Measurements from ENCODE around the gene FAM76A. TPM values are rescaled to one million over a fixed set of nuclear protein-coding genes. Genes with fewer than 3 reads are reported as not detected.

Gene FAM76A
- total RNA-seq, 1 experiment from 2014 or later = 10.7 TPM

GRCh38 chr1:27682351-27682944, 43.3 kb upstream of the FAM76A start:
- DNase-seq = no peak
- TF ChIP-seq CTCF (IDR thresholded peaks at IDR 0.05; ENCODE audit: unreplicated experiment) = no peak
- H3K9me3 Mint-ChIP-seq (ENCODE audit: low read depth, unreplicated experiment) = peaks cover 6% of the 10 kb centered on the region
- peaks cover 9% of the 10 kb centered on the region for H3K36me3 Mint-ChIP-seq (ENCODE audit: insufficient read depth, unreplicated experiment)
- intact Hi-C loops (cut with micrococcal nuclease; ENCODE audit: unreplicated experiment) = no loop called here
- CTCF ChIA-PET = interaction anchor here (1.0 kb wide), 1 partner anchor 37 kb away, joined by 3 read pairs; no protein-coding TSS in a partner anchor
- no peaks in the 10 kb centered on the region for H3K27me3 Mint-ChIP-seq (ENCODE audit: unreplicated experiment)
- H3K4me1 Mint-ChIP-seq (ENCODE audit: low read depth, unreplicated experiment) = peaks cover 43% of the 10 kb centered on the region
- peak overlapping the region; percentile 97 for H3K27ac Mint-ChIP-seq (ENCODE audit: unreplicated experiment)
- no TSS peak for BruUV-seq (replicated peaks)
- H3K4me3 Mint-ChIP-seq (ENCODE audit: low read depth, unreplicated experiment) = no peak overlapping the region

GRCh38 chr1:27684176-27684575, 41.6 kb upstream of the FAM76A start:
- DNase-seq = no peak

GRCh38 chr1:27686223-27686990, 39.4 kb upstream of the FAM76A start:
- no TSS peak for BruUV-seq (replicated peaks)
- H3K27ac Mint-ChIP-seq (ENCODE audit: unreplicated experiment) = no peak overlapping the region
- intact Hi-C loops (cut with micrococcal nuclease; ENCODE audit: unreplicated experiment) = no loop called here
- H3K4me3 Mint-ChIP-seq (ENCODE audit: low read depth, unreplicated experiment) = no peak overlapping the region
- H3K27me3 Mint-ChIP-seq (ENCODE audit: unreplicated experiment) = no peaks in the 10 kb centered on the region
- peaks cover 51% of the 10 kb centered on the region for H3K4me1 Mint-ChIP-seq (ENCODE audit: low read depth, unreplicated experiment)
- DNase-seq = peak; percentile 58
- H3K36me3 Mint-ChIP-seq (ENCODE audit: insufficient read depth, unreplicated experiment) = peaks cover 9% of the 10 kb centered on the region
- CTCF ChIA-PET = interaction anchor here (0.9 to 1.2 kb wide), 2 partner anchors 10 to 129 kb away, joined by 3 to 5 read pairs; no protein-coding TSS in a partner anchor
- H3K9me3 Mint-ChIP-seq (ENCODE audit: low read depth, unreplicated experiment) = peaks cover 6% of the 10 kb centered on the region
- no peak for TF ChIP-seq CTCF (IDR thresholded peaks at IDR 0.05; ENCODE audit: unreplicated experiment)

More at GRCh38 chr1:27684176-27684575, 41.6 kb upstream of the FAM76A start:
- H3K4me3 Mint-ChIP-seq (ENCODE audit: low read depth, unreplicated experiment) = no peak overlapping the region
- H3K9me3 Mint-ChIP-seq (ENCODE audit: low read depth, unreplicated experiment) = peaks cover 6% of the 10 kb centered on the region
- H3K27ac Mint-ChIP-seq (ENCODE audit: unreplicated experiment) = peak overlapping the region; percentile 56
- peaks cover 9% of the 10 kb centered on the region for H3K36me3 Mint-ChIP-seq (ENCODE audit: insufficient read depth, unreplicated experiment)
- TF ChIP-seq CTCF (IDR thresholded peaks at IDR 0.05; ENCODE audit: unreplicated experiment) = no peak
- intact Hi-C loops (cut with micrococcal nuclease; ENCODE audit: unreplicated experiment) = no loop called here
- no peaks in the 10 kb centered on the region for H3K27me3 Mint-ChIP-seq (ENCODE audit: unreplicated experiment)
- no TSS peak for BruUV-seq (replicated peaks)
- H3K4me1 Mint-ChIP-seq (ENCODE audit: low read depth, unreplicated experiment) = peaks cover 43% of the 10 kb centered on the region
- CTCF ChIA-PET = no interaction called here

GRCh38 chr1:27687906-27688305, 37.9 kb upstream of the FAM76A start:
- no peak for TF ChIP-seq CTCF (IDR thresholded peaks at IDR 0.05; ENCODE audit: unreplicated experiment)
- intact Hi-C loops (cut with micrococcal nuclease; ENCODE audit: unreplicated experiment) = no loop called here
- BruUV-seq (replicated peaks) = no TSS peak
- H3K36me3 Mint-ChIP-seq (ENCODE audit: insufficient read depth, unreplicated experiment) = peaks cover 4% of the 10 kb centered on the region
- CTCF ChIA-PET = no interaction called here
- H3K4me3 Mint-ChIP-seq (ENCODE audit: low read depth, unreplicated experiment) = no peak overlapping the region
- no peaks in the 10 kb centered on the region for H3K27me3 Mint-ChIP-seq (ENCODE audit: unreplicated experiment)
- DNase-seq = no peak
- peaks cover 6% of the 10 kb centered on the region for H3K9me3 Mint-ChIP-seq (ENCODE audit: low read depth, unreplicated experiment)
- H3K27ac Mint-ChIP-seq (ENCODE audit: unreplicated experiment) = no peak overlapping the region
- peaks cover 43% of the 10 kb centered on the region for H3K4me1 Mint-ChIP-seq (ENCODE audit: low read depth, unreplicated experiment)

Measured in Calu3 (cell line).